Caco-2 (cell line): ENCODE results near the gene SUPT3H. TPM values are rescaled to one million over a fixed set of nuclear protein-coding genes. Genes with fewer than 3 reads are reported as not detected.

Experiments used
- BruUV-seq: library from RNA; stranded (reverse); fragments of 400-500 nt; replicated peaks from 2 replicates; lab custom pipeline; 2021; lab: Mats Ljungman, UMichigan
- CTCF ChIA-PET: fragments of 300-600 bp; sonication (Branson Sonifier 250); formaldehyde crosslinking; loops from one replicate; lab custom pipeline; 2022; ENCODE audit warnings: antibody characterized with exemption; lab: Charles Lee
- POLR2A ChIA-PET: fragments of 300-600 bp; sonication (Branson Sonifier 250); formaldehyde crosslinking; loops from one replicate; lab custom pipeline; 2022; ENCODE audit warnings: antibody characterized with exemption; lab: Charles Lee
- DNase-seq, 2 experiments: peaks; one replicate each; pipeline versions ENCODE4 v3.0.0 to v3.0.0-alpha.2; 2020 to 2022
- H3K27me3 ChIP-seq: replicated peaks from 2 replicates; pipeline ENCODE4 v1.6.0; 2011; ENCODE audit warnings: low read length; ENCODE audit not compliant: control insufficient read depth, insufficient read depth
- H3K36me3 ChIP-seq: 2 replicates; pipeline ENCODE4 v1.5.1; 2011; ENCODE audit warnings: low read length; ENCODE audit not compliant: control insufficient read depth, insufficient read depth
- H3K4me1 ChIP-seq: fragments of 250-450 bp; sonication (Bioruptor Pico); 2 replicates; pipeline ENCODE4 v1.5.1; 2020; ENCODE audit warnings: mild to moderate bottlenecking
- H3K4me3 ChIP-seq: 2 replicates; pipeline ENCODE4 v1.5.1; 2011; ENCODE audit warnings: low read depth, mild to moderate bottlenecking, control low read depth, low read length
- H3K9me3 ChIP-seq: fragments of 250-450 bp; sonication (Bioruptor Pico); 2 replicates; pipeline ENCODE4 v1.5.1; 2020; ENCODE audit warnings: mild to moderate bottlenecking, moderate library complexity
- H3K27ac Mint-ChIP-seq: one replicate; pipeline ENCODE4 v1.8.0; 2022; ENCODE audit warnings: mixed read lengths; ENCODE audit not compliant: unreplicated experiment
- H3K27me3 Mint-ChIP-seq: one replicate; pipeline ENCODE4 v1.8.0; 2022; ENCODE audit warnings: mixed read lengths; ENCODE audit not compliant: insufficient read depth, unreplicated experiment
- H3K36me3 Mint-ChIP-seq: one replicate; pipeline ENCODE4 v1.8.0; 2022; ENCODE audit warnings: mild to moderate bottlenecking, mixed read lengths; ENCODE audit not compliant: insufficient read depth, unreplicated experiment
- H3K4me1 Mint-ChIP-seq: one replicate; pipeline ENCODE4 v1.8.0; 2022; ENCODE audit warnings: low read depth, mixed read lengths; ENCODE audit not compliant: unreplicated experiment
- H3K4me3 Mint-ChIP-seq: one replicate; pipeline ENCODE4 v1.8.0; 2022; ENCODE audit warnings: mild to moderate bottlenecking, moderate library complexity, mixed read lengths; ENCODE audit not compliant: unreplicated experiment
- H3K9me3 Mint-ChIP-seq: one replicate; pipeline ENCODE4 v1.8.0; 2022; ENCODE audit warnings: mixed read lengths; ENCODE audit not compliant: unreplicated experiment
- intact Hi-C: fragments of 100-400 bp; cut with micrococcal nuclease; formaldehyde crosslinking; loops from one replicate; pipeline ENCODE4 v1.10.0; 2022; ENCODE audit not compliant: unreplicated experiment
- total RNA-seq: library from RNA; stranded (reverse); gene quantifications from 2 replicates; pipeline ENCODE4 v1.2.3, GENCODE V29; 2022
- TF ChIP-seq, protein P1 (sequence below), 2 experiments: fragments of 200-600 bp in 1 of 2; IDR thresholded peaks; 1 replicate in 1 of 2; 2 replicates in 1 of 2; pipeline versions ENCODE4 v1.5.1 to v1.8.0; 2011 to 2022; ENCODE audit warnings: antibody characterized with exemption in 1 of 2, control low read depth in 1 of 2, inconsistent platforms in 1 of 2, low read depth in 1 of 2, low read length in 1 of 2, mild to moderate bottlenecking in 1 of 2, moderate library complexity in 1 of 2; ENCODE audit not compliant: insufficient read depth in 1 of 2, severe bottlenecking in 1 of 2, unreplicated experiment in 1 of 2

The SUPT3H gene
- total RNA-seq, 1 experiment from 2014 or later: 13.2 TPM

DNA sequence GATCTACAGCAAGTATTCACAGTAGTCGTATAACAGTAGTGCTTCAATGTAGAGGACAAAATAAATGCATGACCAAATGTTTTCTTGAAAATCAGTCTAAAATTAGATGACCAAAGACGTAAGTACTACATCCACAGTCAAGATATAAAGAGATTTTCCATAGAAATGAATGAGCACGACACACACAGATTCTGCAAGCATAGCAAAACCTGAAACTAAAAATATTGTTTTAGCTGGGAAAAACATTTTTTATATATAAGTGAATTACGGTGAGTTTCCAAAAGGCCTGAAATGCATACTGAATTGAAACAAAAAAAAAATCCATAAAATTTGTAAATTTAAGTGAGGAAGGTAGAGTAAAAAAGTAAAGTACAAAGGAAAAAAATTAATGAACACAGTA lies 217.4 kb downstream of the SUPT3H start:
- Histone ChIP-seq H3K9me3 (no peaks in the 10 kb centered on the region), H3K4me3 (no peak overlapping the region), H3K27me3 (no peaks in the 10 kb centered on the region), H3K36me3 (no peaks in the 10 kb centered on the region), H3K4me1 (peaks cover 9% of the 10 kb centered on the region; the same call in 1 of the 2 replicates)
- ChIA-PET POLR2A (no interaction called here), CTCF (no interaction called here)
- Mint-ChIP-seq H3K36me3 (no peaks in the 10 kb centered on the region), H3K27me3 (no peaks in the 10 kb centered on the region), H3K4me3 (no peak overlapping the region), H3K4me1 (peaks cover 2% of the 10 kb centered on the region), H3K27ac (no peak overlapping the region), H3K9me3 (no peaks in the 10 kb centered on the region)
- no peak for DNase-seq
- TF ChIP-seq, protein P1, sequence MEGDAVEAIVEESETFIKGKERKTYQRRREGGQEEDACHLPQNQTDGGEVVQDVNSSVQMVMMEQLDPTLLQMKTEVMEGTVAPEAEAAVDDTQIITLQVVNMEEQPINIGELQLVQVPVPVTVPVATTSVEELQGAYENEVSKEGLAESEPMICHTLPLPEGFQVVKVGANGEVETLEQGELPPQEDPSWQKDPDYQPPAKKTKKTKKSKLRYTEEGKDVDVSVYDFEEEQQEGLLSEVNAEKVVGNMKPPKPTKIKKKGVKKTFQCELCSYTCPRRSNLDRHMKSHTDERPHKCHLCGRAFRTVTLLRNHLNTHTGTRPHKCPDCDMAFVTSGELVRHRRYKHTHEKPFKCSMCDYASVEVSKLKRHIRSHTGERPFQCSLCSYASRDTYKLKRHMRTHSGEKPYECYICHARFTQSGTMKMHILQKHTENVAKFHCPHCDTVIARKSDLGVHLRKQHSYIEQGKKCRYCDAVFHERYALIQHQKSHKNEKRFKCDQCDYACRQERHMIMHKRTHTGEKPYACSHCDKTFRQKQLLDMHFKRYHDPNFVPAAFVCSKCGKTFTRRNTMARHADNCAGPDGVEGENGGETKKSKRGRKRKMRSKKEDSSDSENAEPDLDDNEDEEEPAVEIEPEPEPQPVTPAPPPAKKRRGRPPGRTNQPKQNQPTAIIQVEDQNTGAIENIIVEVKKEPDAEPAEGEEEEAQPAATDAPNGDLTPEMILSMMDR (IDR thresholded peaks at IDR 0.05; ENCODE audit: insufficient read depth in 1 of 2, low read depth in 1 of 2, low read length in 1 of 2, severe bottlenecking in 1 of 2, unreplicated experiment in 1 of 2): no peak
- intact Hi-C loops: no loop called here
- BruUV-seq: no TSS peak

DNA sequence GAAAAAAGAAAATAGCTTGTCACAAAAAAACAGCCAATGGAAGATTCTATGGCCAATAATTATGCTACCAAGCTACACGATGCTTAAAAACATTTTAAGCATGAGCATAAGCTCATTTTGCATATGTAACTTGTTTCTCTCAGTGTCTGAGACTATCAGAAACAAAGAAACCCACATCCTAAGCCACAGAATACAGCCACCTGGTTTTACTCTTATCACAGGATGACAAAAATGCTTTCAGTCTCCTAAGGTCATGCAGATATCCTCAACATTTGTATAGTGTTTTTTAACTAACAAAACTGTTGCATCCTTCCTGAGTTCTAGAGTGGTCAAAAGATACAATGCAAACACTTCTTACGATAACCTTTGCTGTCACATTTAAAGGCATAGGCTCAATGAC lies 221.7 kb downstream of the SUPT3H start:
- no peaks in the 10 kb centered on the region for H3K27me3 ChIP-seq
- peaks cover 11% of the 10 kb centered on the region; the same call in 1 of the 2 replicates for H3K4me1 ChIP-seq
- intact Hi-C loops: no loop called here
- TF ChIP-seq, protein P1 (IDR thresholded peaks at IDR 0.05; ENCODE audit: insufficient read depth in 1 of 2, low read depth in 1 of 2, low read length in 1 of 2, severe bottlenecking in 1 of 2, unreplicated experiment in 1 of 2): no peak
- Mint-ChIP-seq H3K9me3 (no peaks in the 10 kb centered on the region), H3K4me1 (peaks cover 10% of the 10 kb centered on the region), H3K27me3 (no peaks in the 10 kb centered on the region), H3K4me3 (no peak overlapping the region), H3K36me3 (no peaks in the 10 kb centered on the region), H3K27ac (no peak overlapping the region)
- CTCF ChIA-PET: no interaction called here
- H3K36me3 ChIP-seq: no peaks in the 10 kb centered on the region
- no TSS peak for BruUV-seq
- no peaks in the 10 kb centered on the region for H3K9me3 ChIP-seq
- POLR2A ChIA-PET: no interaction called here
- DNase-seq: no peak
- H3K4me3 ChIP-seq: no peak overlapping the region

DNA sequence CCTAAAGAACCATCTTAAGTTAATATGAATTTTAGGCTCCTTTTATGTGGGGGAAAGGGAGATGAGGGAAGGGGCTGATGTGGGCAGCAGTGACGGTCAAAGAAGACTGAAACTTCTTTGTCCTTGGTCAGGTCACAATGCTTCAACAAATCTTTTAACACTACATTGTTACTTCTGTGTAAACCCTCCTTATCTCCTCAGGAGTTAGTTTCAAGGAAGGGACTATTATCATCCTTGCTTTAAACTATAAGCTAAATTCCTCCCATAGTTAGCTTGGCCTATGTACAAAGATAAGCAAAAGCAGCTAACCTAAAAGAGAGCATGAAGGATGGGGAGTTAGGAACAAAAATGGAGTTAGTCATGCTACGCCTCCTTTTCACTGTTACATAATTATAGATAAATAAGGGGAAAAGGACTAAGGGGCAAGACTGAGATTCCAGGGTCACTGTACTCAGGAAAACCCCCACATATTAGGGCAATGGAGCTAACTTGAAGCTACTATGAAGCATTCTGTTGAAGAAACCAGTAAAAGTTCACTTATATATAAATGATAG lies 222.3 kb downstream of the SUPT3H start:
- Histone ChIP-seq H3K36me3 (no peaks in the 10 kb centered on the region), H3K4me1 (peaks cover 11% of the 10 kb centered on the region; the same call in 1 of the 2 replicates), H3K4me3 (no peak overlapping the region), H3K27me3 (no peaks in the 10 kb centered on the region), H3K9me3 (no peaks in the 10 kb centered on the region)
- H3K4me1 Mint-ChIP-seq: peaks cover 10% of the 10 kb centered on the region
- H3K27me3 Mint-ChIP-seq: no peaks in the 10 kb centered on the region
- H3K27ac Mint-ChIP-seq: no peak overlapping the region
- H3K4me3 Mint-ChIP-seq: no peak overlapping the region
- TF ChIP-seq, protein P1 (IDR thresholded peaks at IDR 0.05; ENCODE audit: insufficient read depth in 1 of 2, low read depth in 1 of 2, low read length in 1 of 2, severe bottlenecking in 1 of 2, unreplicated experiment in 1 of 2): no peak
- intact Hi-C loops: no loop called here
- POLR2A ChIA-PET: no interaction called here
- no peaks in the 10 kb centered on the region for H3K36me3 Mint-ChIP-seq
- H3K9me3 Mint-ChIP-seq: no peaks in the 10 kb centered on the region
- DNase-seq: no peak
- BruUV-seq: no TSS peak
- CTCF ChIA-PET: no interaction called here
